Measurements from ENCODE around the gene BDNF.
A peak's percentile ranks its signal among the peaks of the same experiment; 100 is the strongest.

BDNF gene

GRCh38 chr11:27705873-27706820 lies 5.9 kb upstream of the BDNF start:
- no peak for TF ChIP-seq REST (IDR thresholded peaks at IDR 0.05; ENCODE audit: insufficient read depth in 1 of 2, low read depth in 2 of 2, low read length in 2 of 2)
- TF ChIP-seq TAF1 (IDR thresholded peaks at IDR 0.05; ENCODE audit: borderline replicate concordance, insufficient read depth, low read length): no peak
- TF ChIP-seq POLR2AphosphoS5 (IDR thresholded peaks at IDR 0.05; ENCODE audit: low read depth, low read length): no peak
- TF ChIP-seq FOXP2 (optimal IDR thresholded peaks at IDR 0.05; ENCODE audit: borderline replicate concordance, extremely low read depth, extremely low read length, insufficient read depth): peak; percentile 42
- 0 out of 2 replicates have a peak, but pooled peaks have one; percentile 36 for TF ChIP-seq SIN3A (IDR thresholded peaks at IDR 0.05; ENCODE audit: borderline replicate concordance, insufficient read depth, low read length)

- TF ChIP-seq POLR2AphosphoS5 (IDR thresholded peaks at IDR 0.05; ENCODE audit: low read depth, low read length): no peak
- TF ChIP-seq TAF1 (IDR thresholded peaks at IDR 0.05; ENCODE audit: borderline replicate concordance, insufficient read depth, low read length): no peak
- TF ChIP-seq SIN3A (IDR thresholded peaks at IDR 0.05; ENCODE audit: borderline replicate concordance, insufficient read depth, low read length): no peak
- TF ChIP-seq REST (IDR thresholded peaks at IDR 0.05; ENCODE audit: insufficient read depth in 1 of 2, low read depth in 2 of 2, low read length in 2 of 2): no peak
- TF ChIP-seq FOXP2 (optimal IDR thresholded peaks at IDR 0.05; ENCODE audit: borderline replicate concordance, extremely low read depth, extremely low read length, insufficient read depth): no peak
Measured at GRCh38 chr11:27703481-27703880, 3.2 kb upstream of the BDNF start.

DNA sequence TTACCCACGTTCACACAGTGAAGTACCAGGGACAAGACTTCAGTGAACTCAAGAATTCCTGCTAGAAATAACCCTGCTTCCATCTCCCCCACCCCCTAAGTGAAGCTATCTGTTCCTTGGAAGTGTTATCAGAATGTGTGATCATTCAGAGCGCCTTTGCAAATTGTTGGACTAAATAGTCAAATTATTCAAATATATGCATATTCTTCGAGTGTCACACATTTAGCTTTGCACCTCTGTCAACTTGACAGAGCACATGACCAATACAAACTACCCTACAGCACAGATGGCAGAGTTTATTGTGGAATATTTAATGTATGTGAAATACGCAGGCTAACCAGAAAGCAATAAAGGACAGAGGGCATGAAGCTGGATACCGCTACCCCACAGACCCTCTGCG lies 2.6 kb upstream of the BDNF start:
- no peak for TF ChIP-seq POLR2AphosphoS5 (IDR thresholded peaks at IDR 0.05; ENCODE audit: low read depth, low read length)
- TF ChIP-seq TAF1 (IDR thresholded peaks at IDR 0.05; ENCODE audit: borderline replicate concordance, insufficient read depth, low read length): no peak
- TF ChIP-seq REST (IDR thresholded peaks at IDR 0.05; ENCODE audit: insufficient read depth in 1 of 2, low read depth in 2 of 2, low read length in 2 of 2): no peak
- no peak for TF ChIP-seq FOXP2 (optimal IDR thresholded peaks at IDR 0.05; ENCODE audit: borderline replicate concordance, extremely low read depth, extremely low read length, insufficient read depth)
- TF ChIP-seq SIN3A (IDR thresholded peaks at IDR 0.05; ENCODE audit: borderline replicate concordance, insufficient read depth, low read length): no peak

DNA sequence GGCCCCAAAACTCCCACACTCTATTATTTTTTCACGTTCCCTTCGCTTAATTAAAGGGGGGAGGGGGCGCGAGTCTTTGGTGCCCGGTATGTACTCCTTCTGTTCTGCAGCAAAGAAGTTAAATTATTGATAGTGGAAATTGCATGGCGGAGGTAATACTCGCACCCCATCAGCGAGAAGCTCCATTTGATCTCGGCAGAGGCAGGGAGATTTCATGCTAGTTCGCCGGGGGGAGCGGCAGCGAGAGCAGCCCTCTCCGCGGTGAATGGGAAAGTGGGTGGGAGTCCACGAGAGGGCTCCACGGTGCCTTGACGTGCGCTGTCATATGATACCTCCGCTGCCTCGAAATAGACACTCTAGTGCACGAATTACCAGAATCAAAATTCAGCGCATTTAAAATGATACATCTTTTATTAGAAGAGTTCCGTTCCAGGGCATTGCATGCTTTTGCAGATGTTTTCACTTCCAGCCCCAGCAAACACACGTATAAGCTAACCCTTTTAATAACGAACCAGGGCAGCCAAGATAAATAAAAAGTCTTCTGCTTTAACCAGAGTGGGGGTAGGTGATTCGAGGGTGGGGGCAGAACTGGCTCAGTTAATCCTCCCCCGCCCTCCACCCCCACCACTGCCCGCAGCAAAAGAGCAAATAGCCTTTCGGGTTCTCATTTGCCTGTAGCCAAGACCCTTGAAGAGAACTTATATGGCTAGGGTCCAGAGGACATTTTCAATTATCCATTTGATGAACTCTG lies 1.3 kb upstream of the BDNF start:
- TF ChIP-seq SIN3A (IDR thresholded peaks at IDR 0.05; ENCODE audit: borderline replicate concordance, insufficient read depth, low read length): no peak
- peak; percentile 36; the same call in 1 of the 2 replicates for TF ChIP-seq POLR2AphosphoS5 (IDR thresholded peaks at IDR 0.05; ENCODE audit: low read depth, low read length)

DNA sequence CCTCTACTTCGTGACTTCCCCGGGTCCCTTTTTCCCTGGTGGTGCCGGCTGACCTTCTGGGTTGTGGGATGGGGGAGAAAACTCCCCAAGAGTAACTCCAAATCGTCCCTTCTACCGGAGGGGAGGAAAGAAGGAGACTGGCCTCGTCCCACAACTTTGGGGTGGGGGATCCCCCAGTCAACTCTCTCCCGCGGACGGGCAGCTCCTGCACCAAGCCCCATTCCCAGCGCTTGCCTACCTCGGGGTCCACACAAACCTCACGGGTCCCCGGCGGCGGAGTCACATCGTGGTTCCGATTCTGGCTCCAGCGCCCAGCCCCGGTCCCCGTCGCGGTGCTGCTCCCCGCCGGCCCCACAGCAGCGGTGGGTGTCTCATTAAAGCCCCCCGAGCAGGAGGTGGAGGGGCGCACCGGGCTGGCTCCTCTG lies 317 bp downstream of the BDNF start:
- TF ChIP-seq TAF1 (IDR thresholded peaks at IDR 0.05; ENCODE audit: borderline replicate concordance, insufficient read depth, low read length) (no peak), REST (IDR thresholded peaks at IDR 0.05; ENCODE audit: insufficient read depth in 1 of 2, low read depth in 2 of 2, low read length in 2 of 2) (no peak), FOXP2 (optimal IDR thresholded peaks at IDR 0.05; ENCODE audit: borderline replicate concordance, extremely low read depth, extremely low read length, insufficient read depth) (no peak), SIN3A (IDR thresholded peaks at IDR 0.05; ENCODE audit: borderline replicate concordance, insufficient read depth, low read length) (no peak), POLR2AphosphoS5 (IDR thresholded peaks at IDR 0.05; ENCODE audit: low read depth, low read length) (no peak)
